Smooth muscle cell of trachea (primary cell): ENCODE measurements around the gene NCAPH2. TPM values are rescaled to one million over a fixed set of nuclear protein-coding genes. Genes with fewer than 3 reads are reported as not detected.

Source experiments
- total RNA-seq: library from RNA; depleted of rRNA; stranded (reverse); fragments of >200 nt; gene quantifications from 2 replicates; pipeline ENCODE4 v1.2.1, GENCODE V29; 2014

The NCAPH2 gene
- total RNA-seq = 29.3 and 46.0 TPM in 2 replicates

DNA sequence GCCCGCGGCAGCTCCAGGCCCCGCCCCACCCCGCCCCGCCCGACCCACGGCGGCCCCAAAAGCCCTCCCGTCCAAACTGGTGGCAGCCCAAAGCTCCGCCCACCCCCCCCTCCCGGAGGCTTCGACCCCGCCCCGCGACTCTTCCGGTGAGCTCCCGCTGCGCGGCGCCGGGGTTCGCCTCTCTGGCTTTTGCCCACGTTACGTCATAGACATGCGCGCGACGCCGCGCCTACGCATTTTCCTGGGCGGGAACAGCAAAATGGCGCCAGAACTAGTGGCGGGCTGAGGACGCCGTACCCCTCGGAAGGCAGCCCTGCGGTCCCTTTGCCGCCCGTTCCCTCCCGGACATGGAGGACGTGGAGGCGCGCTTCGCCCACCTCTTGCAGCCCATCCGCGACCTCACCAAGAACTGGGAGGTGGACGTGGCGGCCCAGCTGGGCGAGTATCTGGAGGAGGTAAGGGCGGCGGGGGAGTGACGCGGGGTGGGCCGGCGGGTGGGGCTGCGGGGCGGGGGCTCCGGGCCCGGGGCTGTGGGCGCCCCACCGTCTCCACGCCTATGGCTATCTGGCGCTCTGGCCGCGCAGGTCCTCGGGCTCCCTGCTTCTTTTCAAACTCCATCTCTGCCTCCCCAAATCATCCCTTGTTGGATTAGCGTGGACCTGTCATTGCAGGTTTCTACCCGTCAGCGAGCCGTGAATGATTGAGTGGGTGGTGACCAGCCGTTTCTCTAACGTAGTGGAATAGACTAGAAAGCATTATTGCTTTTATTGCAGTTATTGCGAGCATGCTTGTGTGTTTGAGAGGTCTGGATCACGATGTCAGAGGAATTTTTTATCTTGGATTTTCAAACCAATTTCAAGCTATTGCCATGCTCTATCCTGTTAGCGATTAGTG is at the start of gene NCAPH2:
Gene NCAPH2, plus strand, starts transcription at position 234 of the 894 bp plus-strand sequence. Its CDS starts 114 bp downstream, at position 348.

DNA sequence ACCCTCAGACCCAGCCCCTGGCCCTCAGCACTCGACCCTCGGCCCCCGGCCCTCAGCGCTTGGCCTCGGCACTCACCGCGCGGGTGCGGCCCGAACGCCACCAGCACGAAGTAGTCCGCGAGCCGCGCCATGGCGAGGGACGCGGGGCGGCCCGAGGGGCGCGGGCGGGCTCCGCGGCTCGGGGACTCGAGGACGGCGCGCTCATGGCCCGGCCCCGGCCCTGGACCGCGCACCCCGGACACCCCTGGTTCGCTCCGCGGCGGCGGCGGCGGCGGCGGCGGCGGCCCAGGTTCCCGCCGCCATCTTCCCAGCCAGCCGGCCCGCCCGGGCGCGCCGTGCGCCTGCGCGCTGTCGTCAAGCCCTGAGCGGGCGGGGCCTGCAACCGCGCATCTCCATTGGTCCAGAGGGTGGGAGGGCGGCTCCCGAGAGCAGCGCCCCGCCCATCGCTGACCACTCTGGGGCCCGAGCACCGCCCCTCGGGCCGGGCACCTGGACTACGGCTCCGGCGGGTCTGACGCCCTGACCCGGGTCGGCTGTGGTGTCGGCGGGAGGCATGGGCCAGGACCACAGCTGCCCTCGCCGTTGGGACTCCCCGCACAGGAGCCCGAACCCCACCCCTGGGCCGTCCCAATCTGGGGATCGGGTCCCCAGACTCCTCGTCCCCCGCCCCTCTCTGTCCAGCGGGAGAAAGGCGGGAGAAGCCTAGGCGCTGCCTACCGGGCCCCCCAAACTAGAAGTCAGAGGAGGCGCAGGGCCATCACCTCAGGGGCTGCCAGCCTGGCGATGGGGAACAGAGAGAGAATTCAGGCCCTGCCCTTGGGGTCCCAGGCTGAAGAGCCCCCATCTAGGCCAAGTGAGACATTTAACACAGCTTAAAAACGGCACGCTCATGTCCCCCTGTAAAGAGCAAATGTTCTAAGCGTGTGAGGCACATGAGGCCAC is 33.0 kb upstream of the NCAPH2 start, which contains the start of gene SBF1:
Gene SBF1, minus strand, starts transcription at position 326 of the 942 bp plus-strand sequence. Its CDS starts 195 bp downstream, at position 131.

DNA sequence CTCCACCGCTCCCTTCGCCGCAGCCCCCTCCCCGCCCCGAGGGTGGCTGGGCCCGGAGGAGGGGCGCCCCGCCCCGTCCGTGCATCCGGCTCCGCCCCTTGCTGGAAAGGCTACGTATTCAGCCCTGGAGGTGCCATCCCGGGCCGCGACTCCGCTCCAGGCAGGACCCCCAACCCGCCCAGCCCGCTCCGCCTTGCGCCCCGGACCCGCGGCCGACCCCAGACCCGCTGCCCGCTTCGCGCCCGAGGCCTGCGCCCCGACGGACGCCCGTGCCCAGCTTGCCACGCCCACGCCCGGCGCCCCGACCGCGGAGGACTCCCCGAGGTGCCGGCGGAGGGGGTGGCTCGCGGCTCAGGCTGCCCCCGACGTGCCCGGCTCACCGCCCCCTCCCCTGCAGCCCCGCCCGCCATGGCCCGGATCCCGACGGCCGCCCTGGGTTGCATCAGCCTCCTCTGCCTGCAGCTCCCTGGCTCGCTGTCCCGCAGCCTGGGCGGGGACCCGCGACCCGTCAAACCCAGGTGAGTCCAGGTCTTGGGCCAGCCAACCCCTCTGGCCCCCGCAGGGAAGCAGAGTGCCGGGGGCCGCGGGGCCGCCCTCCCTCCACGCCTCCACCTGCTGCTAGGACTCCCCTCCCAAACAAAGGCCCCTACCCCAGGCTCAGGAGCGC is 26.5 kb upstream of the NCAPH2 start, which contains the start of gene ADM2:
Gene ADM2, plus strand, starts transcription at position 104 of the 667 bp plus-strand sequence. Its CDS starts 305 bp downstream, at position 409.

DNA sequence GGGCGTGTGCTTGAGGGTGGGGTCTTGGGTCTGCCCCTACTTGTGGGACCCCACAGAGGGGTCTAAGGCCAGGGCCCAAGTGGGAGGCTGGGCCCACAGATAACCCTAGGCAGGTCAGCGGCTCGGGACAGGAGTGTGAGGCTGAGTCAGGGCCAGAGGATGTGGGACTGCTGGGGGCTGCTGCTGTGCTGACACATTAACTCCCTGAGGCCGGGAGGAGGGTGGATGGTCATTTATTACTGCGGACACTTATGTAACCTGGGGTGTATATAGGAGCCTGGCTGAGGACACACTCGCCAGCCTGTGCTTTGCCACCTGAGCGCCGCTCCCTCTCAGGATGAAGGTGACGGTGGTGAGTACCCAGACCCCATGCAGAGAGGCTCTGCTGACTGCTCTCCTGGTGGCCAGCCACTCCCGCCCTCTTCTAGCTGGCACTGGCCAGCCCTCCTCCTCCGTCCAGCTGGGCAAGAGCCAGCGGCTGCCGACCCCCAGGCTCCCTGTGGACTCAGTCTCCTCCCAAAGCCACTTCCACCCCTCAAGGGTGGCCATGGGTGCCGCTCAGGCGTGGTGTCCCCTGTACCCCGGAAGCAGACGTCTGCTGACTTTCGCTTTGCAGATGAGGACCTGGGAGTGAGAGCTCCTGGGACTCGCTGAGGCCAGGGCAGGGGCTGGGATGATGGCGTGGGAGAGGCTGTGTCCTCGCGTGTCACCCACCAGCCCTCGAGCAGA is 21.3 kb upstream of the NCAPH2 start, which contains the start of gene MIOX:
Gene MIOX, plus strand, starts transcription at position 299 of the 729 bp plus-strand sequence. Its CDS starts 39 bp downstream, at position 338.

DNA sequence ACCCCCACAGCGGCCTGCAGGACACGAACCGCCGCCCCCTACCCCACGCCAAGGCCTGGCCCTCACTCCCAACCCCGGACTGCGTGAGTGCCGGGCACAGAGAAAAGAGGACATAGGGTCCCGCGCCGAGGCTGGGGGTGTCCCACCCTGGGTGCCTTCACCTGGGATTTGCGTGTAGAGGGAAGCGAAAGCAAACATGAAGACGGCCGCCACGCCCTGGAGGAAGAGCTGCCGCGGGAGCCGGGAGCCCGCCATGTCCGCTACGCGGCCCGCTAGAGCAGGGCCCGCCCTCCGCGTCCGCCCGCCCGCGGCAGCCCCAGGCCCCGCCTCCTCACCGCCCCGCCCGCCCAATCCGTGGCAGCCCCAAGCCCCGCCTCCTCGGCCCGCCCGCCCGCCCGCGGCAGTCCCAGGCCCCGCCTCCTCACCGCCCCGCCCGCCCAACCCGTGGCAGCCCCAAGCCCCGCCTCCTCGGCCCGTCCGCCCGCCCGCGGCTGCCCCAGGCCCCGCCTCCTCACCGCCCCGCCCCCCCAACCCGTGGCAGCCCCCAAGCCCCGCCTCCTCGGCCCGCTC is 518 bp upstream of the NCAPH2 start, which contains the start of gene LMF2:
Gene LMF2, minus strand, starts transcription at position 282 of the 570 bp plus-strand sequence. Its CDS starts 27 bp downstream, at position 255.

DNA sequence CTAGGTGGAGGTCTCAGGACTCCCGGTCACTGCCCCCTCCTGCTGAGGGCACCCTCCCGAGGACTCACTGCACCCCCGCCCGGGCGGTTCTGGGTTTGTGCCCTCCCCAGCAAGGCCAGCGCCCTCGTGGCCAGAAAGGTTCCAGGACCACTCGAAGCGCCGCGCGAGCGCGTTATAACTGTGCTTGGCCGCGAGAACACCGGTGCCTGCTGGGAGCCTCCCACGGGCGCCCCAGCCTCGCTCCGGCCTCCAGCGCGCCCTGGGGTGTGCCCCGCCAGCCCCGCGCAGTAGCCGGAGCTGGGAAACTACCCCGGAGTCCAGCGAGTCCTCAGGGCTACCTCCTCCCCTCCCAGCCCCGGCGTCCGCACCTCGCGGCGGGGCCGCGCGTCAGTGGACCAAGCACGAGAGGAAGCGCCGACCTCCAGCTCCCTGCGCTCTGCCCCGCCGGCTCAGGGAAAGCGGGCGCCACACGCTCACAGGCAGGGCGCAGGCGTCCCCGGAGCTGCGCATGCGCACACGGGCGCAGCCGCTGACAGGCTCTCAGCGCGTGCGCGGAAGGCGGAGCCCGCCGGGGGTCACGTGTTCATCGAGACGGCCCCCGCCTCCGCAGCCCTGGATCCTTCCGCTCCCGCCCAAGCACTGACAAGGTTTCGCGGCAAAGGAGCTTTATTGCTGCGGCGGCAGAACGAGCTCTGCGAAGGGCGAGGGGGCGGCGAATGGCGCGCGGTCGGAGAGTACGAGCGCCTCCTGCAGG is 17.3 kb downstream of the NCAPH2 start, which contains the start of gene SCO2:
Gene SCO2, minus strand, starts transcription at position 495 of the 754 bp plus-strand sequence. CDS start 1,187 bp downstream, outside the sequence.

DNA sequence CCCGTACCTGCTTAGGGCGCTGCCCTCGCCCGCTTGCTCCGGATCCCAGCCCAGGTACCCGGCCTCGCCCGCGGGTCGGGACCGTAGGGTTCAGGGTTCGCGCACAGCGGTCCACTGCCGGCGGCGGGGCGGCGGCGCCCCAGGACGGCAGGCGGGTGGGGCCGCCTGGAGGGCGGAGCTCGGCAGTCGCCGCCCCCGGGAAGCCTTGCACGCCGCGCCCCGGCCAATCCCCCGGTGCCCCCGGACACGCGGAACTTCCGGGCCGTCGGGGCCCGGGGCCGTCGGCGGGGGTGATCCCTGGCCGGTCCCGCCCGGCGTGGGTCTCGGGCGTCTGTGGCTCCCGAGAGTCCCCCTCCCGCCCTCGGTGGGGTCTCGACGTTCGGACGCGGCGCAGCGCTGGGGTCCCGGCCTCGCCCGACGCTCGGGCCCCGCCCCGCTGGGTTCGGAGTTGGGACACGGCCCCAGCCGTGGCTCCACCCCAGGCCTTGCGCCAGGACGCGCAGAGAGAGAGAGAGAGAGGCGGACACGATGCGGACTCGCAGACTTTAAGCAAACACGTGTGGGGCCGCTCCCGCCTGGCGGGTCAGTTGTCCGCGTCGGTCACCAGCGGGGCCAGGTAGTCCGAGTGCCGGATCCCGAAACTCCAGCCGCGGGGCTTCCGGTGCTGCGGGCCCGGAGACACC is 22.0 kb downstream of the NCAPH2 start, which contains the start of gene TYMP:
Gene TYMP, minus strand, starts transcription at position 116 of the 683 bp plus-strand sequence. CDS start 303 bp downstream, outside the sequence.

DNA sequence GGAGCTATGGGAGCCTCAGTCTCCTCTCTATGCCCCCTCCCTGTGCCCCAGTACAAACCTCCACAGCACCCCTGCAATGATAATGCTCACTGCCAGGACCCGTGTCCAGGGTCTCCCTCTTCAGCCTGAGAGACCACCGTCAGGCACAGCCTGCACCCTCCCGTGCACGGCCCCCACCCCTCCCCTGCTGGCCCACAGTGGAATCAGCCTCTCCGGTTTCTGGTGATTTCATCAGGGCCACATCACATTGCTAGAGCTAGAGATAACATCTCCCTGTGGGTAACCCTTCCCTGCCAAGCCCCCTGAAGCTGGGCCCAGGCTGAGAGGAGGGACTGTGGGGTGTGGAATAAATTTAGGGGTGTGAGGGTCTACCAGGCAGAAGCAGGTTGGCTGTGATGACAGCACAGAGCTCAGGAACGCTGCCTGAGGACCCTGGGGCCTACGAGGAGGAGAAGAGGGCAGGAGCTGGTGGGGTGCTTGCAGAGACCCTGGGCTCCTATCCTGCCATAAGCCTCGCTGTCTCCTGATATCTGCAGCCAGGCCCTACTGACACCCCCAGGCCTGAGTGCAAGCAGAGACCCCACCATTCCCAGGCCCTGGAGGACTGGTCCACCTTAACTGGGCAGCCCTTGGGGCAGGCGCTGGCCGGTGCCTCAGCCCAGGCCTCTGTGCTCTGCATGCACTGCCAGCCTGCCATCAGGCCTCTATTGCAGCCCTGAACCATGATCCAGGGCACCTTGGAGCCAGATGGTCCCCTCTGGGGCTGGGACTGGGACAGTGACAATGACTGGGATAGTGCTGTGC is 37.7 kb downstream of the NCAPH2 start, which contains the start of gene KLHDC7B:
Gene KLHDC7B, plus strand, starts transcription at position 378 of the 804 bp plus-strand sequence. Its CDS starts 345 bp downstream, at position 723.

DNA sequence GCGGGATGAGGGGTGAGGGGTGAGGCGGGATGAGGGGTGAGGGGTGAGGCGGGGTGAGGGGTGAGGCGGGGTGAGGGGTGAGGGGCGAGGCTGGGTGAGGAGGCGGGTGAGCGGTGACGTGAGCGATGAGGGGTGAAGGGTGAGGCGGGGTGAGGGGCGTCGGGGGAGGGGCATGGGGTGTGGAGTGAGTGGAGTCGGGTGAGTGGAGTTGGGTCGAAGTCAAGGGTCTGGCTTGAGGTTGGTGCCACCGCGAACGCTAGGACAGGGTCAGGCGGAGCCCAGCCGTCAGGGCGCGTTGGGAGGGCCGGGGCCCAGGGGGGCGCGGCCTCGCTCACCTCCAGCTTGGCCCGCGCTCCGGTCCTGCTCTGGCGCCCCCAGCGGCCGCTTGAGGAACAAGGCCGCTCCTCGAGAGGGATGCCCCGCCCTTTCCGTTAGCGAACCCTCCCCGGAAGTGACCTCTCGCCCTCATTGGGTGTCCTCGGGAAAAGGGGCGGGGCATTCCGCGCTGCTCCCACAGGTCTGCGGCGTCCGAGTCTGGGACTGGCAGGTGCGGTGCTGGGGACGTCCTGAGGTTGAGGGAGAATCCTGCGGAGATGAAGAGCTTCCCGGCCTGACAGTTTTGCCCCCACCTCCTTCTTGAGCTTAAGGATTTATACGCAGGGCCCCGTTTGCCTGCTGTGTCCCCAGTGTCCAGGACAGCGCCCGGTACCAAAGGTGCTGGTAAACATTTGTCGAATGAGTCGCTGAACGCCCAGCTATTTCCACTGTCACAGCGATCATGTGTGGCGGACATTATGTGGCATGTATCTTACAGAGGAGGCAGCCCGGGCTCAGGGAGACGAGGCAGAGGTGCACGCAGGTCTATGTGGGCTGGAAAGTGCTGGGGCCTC is 54.7 kb downstream of the NCAPH2 start, which contains the start of gene SYCE3:
Gene SYCE3, minus strand, starts transcription at position 397 of the 890 bp plus-strand sequence. CDS start 6,514 bp downstream, outside the sequence.

Other genes starting within 250 kb of the NCAPH2 start
- gene MAPK12, start 246.5 kb upstream of the NCAPH2 start, total RNA-seq = 27.1 and 38.2 TPM in 2 replicates
- 6.7 and 17.5 TPM in 2 replicates for gene MAPK11, start 237.8 kb upstream of the NCAPH2 start, total RNA-seq
- 133 and 254 TPM in 2 replicates for gene PLXNB2, start 200.6 kb upstream of the NCAPH2 start, total RNA-seq
- gene DENND6B, start 181.2 kb upstream of the NCAPH2 start, total RNA-seq = 2.0 and 6.8 TPM in 2 replicates
- 54.0 and 72.3 TPM in 2 replicates for gene PPP6R2, start 164.9 kb upstream of the NCAPH2 start, total RNA-seq
- gene SBF1, start 33.2 kb upstream of the NCAPH2 start, total RNA-seq = 61.8 and 123 TPM in 2 replicates
- 0.87 and 2.3 TPM in 2 replicates for gene ADM2, start 26.7 kb upstream of the NCAPH2 start, total RNA-seq
- gene MIOX, start 21.4 kb upstream of the NCAPH2 start, total RNA-seq = 0.15 TPM in 1 of 2 replicates, not detected in the other
- 57.9 and 68.3 TPM in 2 replicates for gene LMF2, start 522 bp upstream of the NCAPH2 start, total RNA-seq
- 4.1 and 4.6 TPM in 2 replicates for gene SCO2, start 17.4 kb downstream of the NCAPH2 start, total RNA-seq
- gene TYMP, start 21.8 kb downstream of the NCAPH2 start, total RNA-seq = 20.4 and 45.8 TPM in 2 replicates
- gene KLHDC7B, start 37.7 kb downstream of the NCAPH2 start, total RNA-seq = 0.15 and 0.33 TPM in 2 replicates
- gene SYCE3, start 54.7 kb downstream of the NCAPH2 start, total RNA-seq = not detected in 2 replicates
- gene CPT1B, start 70.2 kb downstream of the NCAPH2 start, total RNA-seq = 3.6 and 3.8 TPM in 2 replicates
- gene CHKB, start 74.6 kb downstream of the NCAPH2 start, total RNA-seq = 29.4 and 33.9 TPM in 2 replicates
- 0.29 and 0.50 TPM in 2 replicates for gene MAPK8IP2, start 92.6 kb downstream of the NCAPH2 start, total RNA-seq
- 17.7 and 51.1 TPM in 2 replicates for gene ARSA, start 119.9 kb downstream of the NCAPH2 start, total RNA-seq
- 0.29 and 1.5 TPM in 2 replicates for gene SHANK3, start 164.6 kb downstream of the NCAPH2 start, total RNA-seq
- gene ACR, start 230.0 kb downstream of the NCAPH2 start, total RNA-seq = not detected in 2 replicates